ENCODE measurements around the gene STPG3. TPM values are rescaled to one million over a fixed set of nuclear protein-coding genes. Genes with fewer than 3 reads are reported as not detected.

The STPG3 gene
- polyA plus RNA-seq, 1 donor (not counting 4 experiments of a cell fraction or from before 2014, with no cell fraction given), result not detected

- no peaks in the 10 kb centered on the region for H3K27me3 ChIP-seq (ENCODE audit: control insufficient read depth, extremely low read depth, insufficient read depth, low read length)
- no peak overlapping the region for H3K9ac ChIP-seq (ENCODE audit: control insufficient read depth, extremely low read depth, insufficient read depth, low read length)
- H2AFZ ChIP-seq (ENCODE audit: control insufficient read depth, low read length), result no peak overlapping the region
- TF ChIP-seq EZH2 (IDR thresholded peaks at IDR 0.05; ENCODE audit: low read length) (no peak), CTCF (optimal IDR thresholded peaks at IDR 0.05 in 1 of 3, IDR thresholded peaks at IDR 0.05 in 1 of 3, conservative IDR thresholded peaks at IDR 0.05 in 1 of 3; ENCODE audit: extremely low read depth in 1 of 3, insufficient read depth in 2 of 3, low read length in 3 of 3) (no peak)
- no peak for DNase-seq (ENCODE audit: low read depth, low spot score)
- H3K9me3 ChIP-seq (ENCODE audit: control insufficient read depth, low read depth, low read length), result no peaks in the 10 kb centered on the region
- peaks cover 4% of the 10 kb centered on the region for H3K79me2 ChIP-seq (ENCODE audit: control insufficient read depth, insufficient read depth, low read length)
- dilution Hi-C loops (cut with MboI; ENCODE audit: extremely low pct_ligation_motif_present, low sequenced_read_pairs), result no loop called here
- no peak overlapping the region for H3K4me2 ChIP-seq (ENCODE audit: control insufficient read depth, extremely low read depth, insufficient read depth, low read depth, low read length)
- no peak overlapping the region for H3K4me3 ChIP-seq (ENCODE audit: control insufficient read depth in 2 of 3, extremely low read depth in 1 of 3, insufficient read depth in 2 of 3, low read depth in 1 of 3, low read length in 3 of 3)
- H3K36me3 ChIP-seq (ENCODE audit: control insufficient read depth in 2 of 2, extremely low read depth in 1 of 2, insufficient read depth in 2 of 2, low read length in 2 of 2), result peaks cover 15 to 28% of the 10 kb centered on the region in 2 experiments
- H3K9me1 ChIP-seq (ENCODE audit: control insufficient read depth, extremely low read depth, insufficient read depth, low read length), result no peaks in the 10 kb centered on the region
- H3K27ac ChIP-seq (ENCODE audit: control insufficient read depth, insufficient read depth, low read length), result no peak overlapping the region
- FAIRE-seq, result no peak
- peaks cover 12% of the 10 kb centered on the region for H4K20me1 ChIP-seq (ENCODE audit: control insufficient read depth, extremely low read depth, insufficient read depth, low read length)
- H3K4me1 ChIP-seq (ENCODE audit: control insufficient read depth, extremely low read depth, insufficient read depth, low read length), result peaks cover 27% of the 10 kb centered on the region
These were observed 22.0 kb downstream of the STPG3 start for GRCh38 chr9:137273095-137273490.

- H3K27ac ChIP-seq (ENCODE audit: control insufficient read depth, insufficient read depth, low read length), result peak overlapping the region; percentile 22
- peak overlapping the region; percentile 36 for H3K4me2 ChIP-seq (ENCODE audit: control insufficient read depth, extremely low read depth, insufficient read depth, low read depth, low read length)
- DNase-seq (ENCODE audit: low read depth, low spot score) (no peak), FAIRE-seq (peak; percentile 66)
- H4K20me1 ChIP-seq (ENCODE audit: control insufficient read depth, extremely low read depth, insufficient read depth, low read length), result peaks cover 11% of the 10 kb centered on the region
- no peaks in the 10 kb centered on the region for H3K27me3 ChIP-seq (ENCODE audit: control insufficient read depth, extremely low read depth, insufficient read depth, low read length)
- H3K4me1 ChIP-seq (ENCODE audit: control insufficient read depth, extremely low read depth, insufficient read depth, low read length), result peaks cover 27% of the 10 kb centered on the region
- no peaks in the 10 kb centered on the region for H3K9me3 ChIP-seq (ENCODE audit: control insufficient read depth, low read depth, low read length)
- dilution Hi-C loops (cut with MboI; ENCODE audit: extremely low pct_ligation_motif_present, low sequenced_read_pairs), result no loop called here
- TF ChIP-seq EZH2 (IDR thresholded peaks at IDR 0.05; ENCODE audit: low read length) (no peak), CTCF (optimal IDR thresholded peaks at IDR 0.05 in 1 of 3, IDR thresholded peaks at IDR 0.05 in 1 of 3, conservative IDR thresholded peaks at IDR 0.05 in 1 of 3; ENCODE audit: extremely low read depth in 1 of 3, insufficient read depth in 2 of 3, low read length in 3 of 3) (no peak)
- peaks cover 13 to 24% of the 10 kb centered on the region in 2 experiments for H3K36me3 ChIP-seq (ENCODE audit: control insufficient read depth in 2 of 2, extremely low read depth in 1 of 2, insufficient read depth in 2 of 2, low read length in 2 of 2)
- peaks cover 7% of the 10 kb centered on the region for H3K79me2 ChIP-seq (ENCODE audit: control insufficient read depth, insufficient read depth, low read length)
- no peaks in the 10 kb centered on the region for H3K9me1 ChIP-seq (ENCODE audit: control insufficient read depth, extremely low read depth, insufficient read depth, low read length)
- peak overlapping the region; percentile 23 for H3K9ac ChIP-seq (ENCODE audit: control insufficient read depth, extremely low read depth, insufficient read depth, low read length)
- H3K4me3 ChIP-seq (ENCODE audit: control insufficient read depth in 2 of 3, extremely low read depth in 1 of 3, insufficient read depth in 2 of 3, low read depth in 1 of 3, low read length in 3 of 3), result no peak overlapping the region
- no peak overlapping the region for H2AFZ ChIP-seq (ENCODE audit: control insufficient read depth, low read length)
These were observed 22.7 kb downstream of the STPG3 start for GRCh38 chr9:137273611-137274320.
